Lung (tissue), 12 donors: ENCODE data around the gene IQGAP2. TPM values are rescaled to one million over a fixed set of nuclear protein-coding genes. Genes with fewer than 3 reads are reported as not detected.

ENCODE experiments used
- ATAC-seq: fragments of 200-7000 bp; cut with Tn5 transposase; one replicate; pipeline ENCODE4 v1.9.1; 2020; ENCODE audit warnings: moderate number of reproducible peaks; ENCODE audit not compliant: insufficient read depth, low FRiP score
- DNase-seq, 3 donors: peaks; one replicate each; pipeline ENCODE4 v3.0.0-alpha.2; 2013 to 2017
- H3K27ac ChIP-seq, 2 donors: one replicate each; pipeline ENCODE4 v1.5.1; 2013; ENCODE audit warnings: mild to moderate bottlenecking in 2 of 2, moderate library complexity in 2 of 2, control low read depth in 1 of 2, inconsistent platforms in 1 of 2, low read depth in 1 of 2, low read length in 1 of 2
- H3K27me3 ChIP-seq, 3 donors: one replicate each; pipeline ENCODE4 v1.5.1; 2013; ENCODE audit warnings: low read length in 2 of 3; ENCODE audit not compliant: control insufficient read depth in 3 of 3, insufficient read depth in 3 of 3
- H3K36me3 ChIP-seq, 4 donors: one replicate each; pipeline ENCODE4 v1.5.1; 2013; ENCODE audit warnings: low read length in 4 of 4, mild to moderate bottlenecking in 1 of 4, moderate library complexity in 1 of 4; ENCODE audit not compliant: control insufficient read depth in 4 of 4, insufficient read depth in 4 of 4
- H3K4me1 ChIP-seq, 5 donors: one replicate each; pipeline ENCODE4 v1.5.1; 2013; ENCODE audit warnings: low read length in 5 of 5, mild to moderate bottlenecking in 2 of 5, moderate library complexity in 1 of 5; ENCODE audit not compliant: control insufficient read depth in 5 of 5, insufficient read depth in 5 of 5
- H3K4me3 ChIP-seq: one replicate; pipeline ENCODE4 v1.5.1; 2013; ENCODE audit warnings: mild to moderate bottlenecking, control low read depth, moderate library complexity
- H3K9ac ChIP-seq, 2 donors: one replicate each; pipeline ENCODE4 v1.5.1; 2013; ENCODE audit warnings: low read length in 2 of 2, control low read depth in 1 of 2; ENCODE audit not compliant: insufficient read depth in 1 of 2
- H3K9me3 ChIP-seq, 4 donors: one replicate each; pipeline ENCODE4 v1.5.1; 2013; ENCODE audit warnings: low read length in 3 of 4, mild to moderate bottlenecking in 1 of 4, moderate library complexity in 1 of 4; ENCODE audit not compliant: control insufficient read depth in 4 of 4, insufficient read depth in 3 of 4
- WGBS, 2 donors: extraction: QIAGEN DNeasy Blood & Tissue Kit; methylation state at CpG; one replicate each; pipeline ENCODE4 v1.1.7; 2013; 5-methylcytosine and 5-hydroxymethylcytosine counted together
- polyA plus RNA-seq, 2 donors: library from polyadenylated mRNA; stranded (reverse); fragments of 200-250 nt; gene quantifications; one replicate each; pipeline ENCODE4 v1.2.1, GENCODE V29; 2013
- total RNA-seq, 2 donors: library from RNA; depleted of rRNA in 1 of 2; stranded (reverse); fragments of >200 nt in 1 of 2; gene quantifications; one replicate each; pipeline ENCODE4 v1.2.1, GENCODE V29; 2014 to 2021
- TF ChIP-seq, protein P1 (sequence below): IDR thresholded peaks from 2 replicates; pipeline ENCODE4 v1.5.1; 2012; ENCODE audit warnings: mild to moderate bottlenecking; ENCODE audit errors: control extremely low read depth, extremely low read depth
- donor health status: control.
- donor health status: control.
- donor health status: Bipolar disorder and iron deficiency.
- donor health status: healthy.
- donor health status: DM: yes; HTN: yes; CAD: no.

IQGAP2 gene
- total and polyA plus RNA-seq, 4 donors, result 6.0 to 33.6 (median 13.7) TPM

DNA sequence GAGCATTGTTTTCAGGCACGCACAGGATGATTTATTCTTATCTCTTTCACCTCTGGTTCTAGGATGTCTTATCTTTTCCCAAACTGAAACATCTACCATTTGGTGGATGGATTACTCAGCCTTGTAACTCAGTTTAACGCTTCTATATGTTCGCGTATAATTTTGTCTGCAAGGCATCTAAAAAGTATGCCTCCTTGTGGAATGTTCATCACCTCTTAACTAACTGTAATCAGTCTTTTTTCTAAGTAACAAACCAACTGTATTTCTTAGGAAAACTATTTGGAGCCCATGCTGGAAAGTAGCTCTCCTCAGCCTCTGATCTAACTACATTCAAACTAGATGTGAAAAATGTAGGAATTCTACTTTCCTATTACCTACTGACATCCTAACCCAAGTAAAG is 231.6 kb downstream of the IQGAP2 start:
- Histone ChIP-seq H3K4me1 (peaks cover 0 to 1% (median 0%) of the 10 kb centered on the region in 5 donors), H3K27me3 (no peaks in the 10 kb centered on the region), H3K36me3 (no peaks in the 10 kb centered on the region), H3K9ac (no peak overlapping the region), H3K4me3 (no peak overlapping the region), H3K9me3 (no peaks in the 10 kb centered on the region), H3K27ac (no peak overlapping the region)
- WGBS, 2 donors, result 66 to 98% methylated on average over 4 of the region's 4 CpGs
- TF ChIP-seq, protein P1, sequence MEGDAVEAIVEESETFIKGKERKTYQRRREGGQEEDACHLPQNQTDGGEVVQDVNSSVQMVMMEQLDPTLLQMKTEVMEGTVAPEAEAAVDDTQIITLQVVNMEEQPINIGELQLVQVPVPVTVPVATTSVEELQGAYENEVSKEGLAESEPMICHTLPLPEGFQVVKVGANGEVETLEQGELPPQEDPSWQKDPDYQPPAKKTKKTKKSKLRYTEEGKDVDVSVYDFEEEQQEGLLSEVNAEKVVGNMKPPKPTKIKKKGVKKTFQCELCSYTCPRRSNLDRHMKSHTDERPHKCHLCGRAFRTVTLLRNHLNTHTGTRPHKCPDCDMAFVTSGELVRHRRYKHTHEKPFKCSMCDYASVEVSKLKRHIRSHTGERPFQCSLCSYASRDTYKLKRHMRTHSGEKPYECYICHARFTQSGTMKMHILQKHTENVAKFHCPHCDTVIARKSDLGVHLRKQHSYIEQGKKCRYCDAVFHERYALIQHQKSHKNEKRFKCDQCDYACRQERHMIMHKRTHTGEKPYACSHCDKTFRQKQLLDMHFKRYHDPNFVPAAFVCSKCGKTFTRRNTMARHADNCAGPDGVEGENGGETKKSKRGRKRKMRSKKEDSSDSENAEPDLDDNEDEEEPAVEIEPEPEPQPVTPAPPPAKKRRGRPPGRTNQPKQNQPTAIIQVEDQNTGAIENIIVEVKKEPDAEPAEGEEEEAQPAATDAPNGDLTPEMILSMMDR, result no peak
- DNase-seq, result no peak
- no peak for ATAC-seq

DNA sequence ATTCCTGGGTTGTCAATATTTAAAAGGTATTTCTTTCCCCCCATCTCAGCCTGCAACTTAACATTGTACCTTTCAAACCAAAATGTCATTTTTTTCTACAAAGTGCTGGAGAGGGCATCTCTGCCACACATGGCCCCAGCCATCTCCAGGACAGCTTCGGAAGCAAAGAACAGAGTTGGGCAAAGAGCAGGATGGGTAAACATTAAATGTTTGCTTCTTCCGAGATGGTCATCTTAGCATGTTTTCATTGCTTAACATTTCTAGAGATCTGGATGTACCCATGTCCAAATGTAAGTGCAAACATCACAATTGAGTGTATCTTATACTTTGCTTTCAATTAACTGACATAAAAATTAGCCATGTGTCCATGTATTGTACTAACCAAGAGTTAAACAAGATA is 234.4 kb downstream of the IQGAP2 start:
- H3K36me3 ChIP-seq, result peaks cover 0 to 4% (median 0%) of the 10 kb centered on the region in 4 donors
- TF ChIP-seq, protein P1, result no peak
- WGBS, 2 donors, result 83 to 99% methylated on average over 2 of the region's 2 CpGs

DNA sequence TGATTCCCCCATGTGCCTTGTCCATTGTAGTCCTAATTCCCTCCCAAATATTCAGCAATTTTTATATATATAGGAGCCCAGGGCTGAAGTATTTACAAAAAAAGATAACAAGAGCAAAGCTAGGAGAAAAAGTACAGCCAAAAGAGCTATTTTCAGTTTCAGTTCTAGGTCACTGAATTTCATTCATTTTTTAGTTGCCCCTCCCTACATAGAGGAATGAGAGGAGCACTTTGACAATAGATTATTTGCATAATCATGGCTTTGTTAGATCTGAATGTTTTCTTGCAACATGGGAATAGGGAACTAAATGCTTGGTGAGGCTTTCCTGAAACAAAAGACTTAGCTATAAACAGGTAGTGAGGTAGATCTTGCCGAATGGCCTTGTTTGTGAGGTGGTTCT is 235.4 kb downstream of the IQGAP2 start:
- peaks cover 0 to 5% (median 0%) of the 10 kb centered on the region in 4 donors for H3K36me3 ChIP-seq
- TF ChIP-seq, protein P1, result no peak
- H3K9ac ChIP-seq, result no peak overlapping the region
- no peaks in the 10 kb centered on the region for H3K9me3 ChIP-seq
- 36 to 62% methylated on average over 1 of the region's 1 CpG for WGBS, 2 donors
- H3K27me3 ChIP-seq, result no peaks in the 10 kb centered on the region
- ATAC-seq (no peak), DNase-seq (no peak)
- H3K27ac ChIP-seq, result no peak overlapping the region
- H3K4me1 ChIP-seq, result peaks cover 0 to 1% (median 0%) of the 10 kb centered on the region in 5 donors
- no peak overlapping the region for H3K4me3 ChIP-seq

More for the DNA sequence above, 234.4 kb downstream of the IQGAP2 start:
- DNase-seq (no peak), ATAC-seq (no peak)
- Histone ChIP-seq H3K4me3 (no peak overlapping the region), H3K27me3 (no peaks in the 10 kb centered on the region), H3K27ac (no peak overlapping the region), H3K9me3 (no peaks in the 10 kb centered on the region), H3K4me1 (peaks cover 0 to 1% (median 0%) of the 10 kb centered on the region in 5 donors), H3K9ac (no peak overlapping the region)

DNA sequence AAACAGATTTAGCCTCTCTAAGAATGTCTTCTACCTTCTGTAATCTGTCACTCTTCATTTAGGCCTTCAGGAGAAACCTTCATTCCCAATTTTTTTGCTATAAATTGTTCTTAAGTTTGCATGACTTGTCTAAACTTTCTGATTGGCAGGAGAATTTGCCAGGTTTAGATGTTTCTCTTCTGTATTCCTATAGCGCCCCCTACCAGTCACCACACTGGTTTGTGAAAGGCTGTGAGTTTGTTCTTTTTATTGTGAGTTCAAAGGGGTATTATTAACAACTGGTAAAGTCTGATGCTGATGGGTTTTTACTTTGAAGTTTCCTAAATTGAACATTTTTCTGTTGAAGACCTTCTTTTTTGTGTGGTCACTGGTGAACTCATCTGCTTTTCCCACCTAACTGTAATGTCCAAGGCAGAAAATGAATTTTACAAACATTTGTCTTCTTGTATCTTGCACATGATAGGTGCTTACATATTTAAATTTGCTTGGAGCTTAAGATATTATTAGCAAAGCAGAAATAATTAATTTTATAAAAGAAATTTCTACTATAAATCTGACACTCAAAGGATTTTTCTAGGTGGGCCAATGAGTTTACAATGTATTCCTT is 238.5 kb downstream of the IQGAP2 start:
- DNase-seq, result peak; percentile 70 to 83 (median 78)
- ATAC-seq, result no peak
- 21 to 31% methylated on average over 1 of the region's 1 CpG for WGBS, 2 donors

More for the DNA sequence above, 238.5 kb downstream of the IQGAP2 start:
- no peaks in the 10 kb centered on the region for H3K27me3 ChIP-seq
- no peaks in the 10 kb centered on the region for H3K9me3 ChIP-seq
- H3K36me3 ChIP-seq, result peaks cover 0 to 5% (median 0%) of the 10 kb centered on the region in 4 donors
- no peak overlapping the region for H3K9ac ChIP-seq
- no peak overlapping the region for H3K4me3 ChIP-seq
- no peaks in the 10 kb centered on the region for H3K4me1 ChIP-seq
- H3K27ac ChIP-seq, result no peak overlapping the region
- TF ChIP-seq, protein P1, result peak; percentile 54
